ENCODE results near the gene MEGF9.

The MEGF9 gene

GRCh38 chr9:120628207-120628924 is 85.9 kb downstream of the MEGF9 start:
- H3K18ac ChIP-seq (ENCODE audit: low read length), result no peak overlapping the region
- no peak overlapping the region for H2AK5ac ChIP-seq (ENCODE audit: low read length)
- H2BK120ac ChIP-seq (ENCODE audit: insufficient read depth, low read length, poor library complexity), result no peak overlapping the region
- no peak overlapping the region for H3K27ac ChIP-seq (ENCODE audit: low read depth, low read length)
- no peak overlapping the region for H2BK12ac ChIP-seq (ENCODE audit: low read length)
- no peak overlapping the region for H2AFZ ChIP-seq (ENCODE audit: insufficient read depth, low read length, poor library complexity)
- H4K91ac ChIP-seq (ENCODE audit: low read depth, low read length), result no peak overlapping the region
- no peak overlapping the region for H3K4me2 ChIP-seq (ENCODE audit: low read length)
- no peak overlapping the region for H3K9ac ChIP-seq (ENCODE audit: low read length)
- no peaks in the 10 kb centered on the region for H3K36me3 ChIP-seq (ENCODE audit: control insufficient read depth in 1 of 2, insufficient read depth in 2 of 2, low read length in 2 of 2)
- H3K23ac ChIP-seq (ENCODE audit: low read length), result no peak overlapping the region
- no peak overlapping the region for H3K14ac ChIP-seq (ENCODE audit: low read length)
- H4K8ac ChIP-seq (ENCODE audit: low read depth, low read length), result no peak overlapping the region
- H3K4me3 ChIP-seq (ENCODE audit: low read depth, low read length), result no peak overlapping the region
- H3K4me1 ChIP-seq (ENCODE audit: control insufficient read depth in 1 of 2, insufficient read depth in 2 of 2, low read length in 2 of 2), result no peaks in the 10 kb centered on the region
- no peaks in the 10 kb centered on the region for H3K79me1 ChIP-seq (ENCODE audit: low read length)
- H4K12ac ChIP-seq (ENCODE audit: low read depth, low read length), result no peak overlapping the region
- WGBS (ENCODE audit: extremely low coverage, insufficient coverage, insufficient read length), result no CpG with 5 or more reads among the region's 4 CpGs
- H3K27me3 ChIP-seq (ENCODE audit: insufficient read depth, low read length), result no peaks in the 10 kb centered on the region
- no peak overlapping the region for H2BK5ac ChIP-seq (ENCODE audit: low read depth, low read length, poor library complexity)
- H3K9me3 ChIP-seq (ENCODE audit: insufficient read depth, low read depth, low read length), result no peaks in the 10 kb centered on the region
- H3K79me2 ChIP-seq (ENCODE audit: control insufficient read depth, insufficient read depth, low read length, poor library complexity), result no peaks in the 10 kb centered on the region
- no peak for DNase-seq
- no peak overlapping the region for H3K4ac ChIP-seq (ENCODE audit: low read depth, low read length)

DNA sequence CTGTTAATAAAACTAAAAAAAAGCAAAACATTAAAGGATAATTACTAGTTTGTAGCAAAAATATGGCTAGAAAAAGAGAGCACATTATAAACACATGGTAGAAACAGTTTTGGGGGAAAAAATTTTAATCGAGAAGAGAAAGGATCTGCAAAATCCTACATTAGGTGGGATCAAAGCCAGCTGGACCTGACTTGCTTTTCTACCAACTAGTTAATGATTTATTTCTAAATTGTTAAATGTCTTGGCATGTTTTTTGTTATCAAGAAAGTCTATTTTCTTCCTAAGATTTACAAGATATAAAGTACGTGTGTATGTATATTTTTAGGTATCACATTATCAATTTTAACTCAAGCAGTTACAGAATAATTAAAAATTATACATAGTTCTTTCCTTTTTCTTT is 87.2 kb downstream of the MEGF9 start:
- Histone ChIP-seq H3K9ac (ENCODE audit: low read length) (no peak overlapping the region), H2BK12ac (ENCODE audit: low read length) (no peak overlapping the region), H3K14ac (ENCODE audit: low read length) (no peak overlapping the region), H2AK5ac (ENCODE audit: low read length) (no peak overlapping the region), H3K79me1 (ENCODE audit: low read length) (no peaks in the 10 kb centered on the region), H3K27ac (ENCODE audit: low read depth, low read length) (no peak overlapping the region), H3K79me2 (ENCODE audit: control insufficient read depth, insufficient read depth, low read length, poor library complexity) (no peaks in the 10 kb centered on the region), H2BK5ac (ENCODE audit: low read depth, low read length, poor library complexity) (no peak overlapping the region), H3K36me3 (ENCODE audit: control insufficient read depth in 1 of 2, insufficient read depth in 2 of 2, low read length in 2 of 2) (no peaks in the 10 kb centered on the region), H3K9me3 (ENCODE audit: insufficient read depth, low read depth, low read length) (no peaks in the 10 kb centered on the region), H3K27me3 (ENCODE audit: insufficient read depth, low read length) (no peaks in the 10 kb centered on the region), H3K23ac (ENCODE audit: low read length) (no peak overlapping the region), H4K91ac (ENCODE audit: low read depth, low read length) (no peak overlapping the region), H2BK120ac (ENCODE audit: insufficient read depth, low read length, poor library complexity) (no peak overlapping the region), H4K12ac (ENCODE audit: low read depth, low read length) (no peak overlapping the region), H2AFZ (ENCODE audit: insufficient read depth, low read length, poor library complexity) (no peak overlapping the region), H3K4ac (ENCODE audit: low read depth, low read length) (no peak overlapping the region), H3K4me1 (ENCODE audit: control insufficient read depth in 1 of 2, insufficient read depth in 2 of 2, low read length in 2 of 2) (no peaks in the 10 kb centered on the region), H3K18ac (ENCODE audit: low read length) (no peak overlapping the region), H3K4me2 (ENCODE audit: low read length) (no peak overlapping the region), H3K4me3 (ENCODE audit: low read depth, low read length) (no peak overlapping the region), H4K8ac (ENCODE audit: low read depth, low read length) (no peak overlapping the region)
- WGBS (ENCODE audit: extremely low coverage, insufficient coverage, insufficient read length), result no CpG with 5 or more reads among the region's 2 CpGs
- no peak for DNase-seq

GRCh38 chr9:120626512-120626911 is 87.8 kb downstream of the MEGF9 start:
- Histone ChIP-seq H2BK120ac (ENCODE audit: insufficient read depth, low read length, poor library complexity) (no peak overlapping the region), H4K12ac (ENCODE audit: low read depth, low read length) (no peak overlapping the region), H4K8ac (ENCODE audit: low read depth, low read length) (no peak overlapping the region), H3K27ac (ENCODE audit: low read depth, low read length) (no peak overlapping the region), H4K91ac (ENCODE audit: low read depth, low read length) (no peak overlapping the region), H3K27me3 (ENCODE audit: insufficient read depth, low read length) (no peaks in the 10 kb centered on the region), H3K79me2 (ENCODE audit: control insufficient read depth, insufficient read depth, low read length, poor library complexity) (no peaks in the 10 kb centered on the region), H2BK5ac (ENCODE audit: low read depth, low read length, poor library complexity) (no peak overlapping the region), H3K79me1 (ENCODE audit: low read length) (no peaks in the 10 kb centered on the region), H2BK12ac (ENCODE audit: low read length) (no peak overlapping the region), H3K9ac (ENCODE audit: low read length) (no peak overlapping the region), H3K4me1 (ENCODE audit: control insufficient read depth in 1 of 2, insufficient read depth in 2 of 2, low read length in 2 of 2) (no peaks in the 10 kb centered on the region), H3K9me3 (ENCODE audit: insufficient read depth, low read depth, low read length) (no peaks in the 10 kb centered on the region), H2AFZ (ENCODE audit: insufficient read depth, low read length, poor library complexity) (no peak overlapping the region), H3K14ac (ENCODE audit: low read length) (no peak overlapping the region), H2AK5ac (ENCODE audit: low read length) (no peak overlapping the region), H3K4ac (ENCODE audit: low read depth, low read length) (no peak overlapping the region), H3K4me3 (ENCODE audit: low read depth, low read length) (no peak overlapping the region), H3K23ac (ENCODE audit: low read length) (no peak overlapping the region), H3K4me2 (ENCODE audit: low read length) (no peak overlapping the region), H3K18ac (ENCODE audit: low read length) (no peak overlapping the region), H3K36me3 (ENCODE audit: control insufficient read depth in 1 of 2, insufficient read depth in 2 of 2, low read length in 2 of 2) (no peaks in the 10 kb centered on the region)
- WGBS (ENCODE audit: extremely low coverage, insufficient coverage, insufficient read length), result no CpG with 5 or more reads among the region's 1 CpG
- no peak for DNase-seq

- no peak for DNase-seq
- H3K79me1 ChIP-seq (ENCODE audit: low read length), result no peaks in the 10 kb centered on the region
- H3K9ac ChIP-seq (ENCODE audit: low read length), result no peak overlapping the region
- no peak overlapping the region for H3K23ac ChIP-seq (ENCODE audit: low read length)
- no peak overlapping the region for H2AFZ ChIP-seq (ENCODE audit: insufficient read depth, low read length, poor library complexity)
- no peak overlapping the region for H3K4me3 ChIP-seq (ENCODE audit: low read depth, low read length)
- H2BK12ac ChIP-seq (ENCODE audit: low read length), result no peak overlapping the region
- no peaks in the 10 kb centered on the region for H3K9me3 ChIP-seq (ENCODE audit: insufficient read depth, low read depth, low read length)
- no peaks in the 10 kb centered on the region for H3K36me3 ChIP-seq (ENCODE audit: control insufficient read depth in 1 of 2, insufficient read depth in 2 of 2, low read length in 2 of 2)
- H4K12ac ChIP-seq (ENCODE audit: low read depth, low read length), result no peak overlapping the region
- no peaks in the 10 kb centered on the region for H3K27me3 ChIP-seq (ENCODE audit: insufficient read depth, low read length)
- no peak overlapping the region for H2BK5ac ChIP-seq (ENCODE audit: low read depth, low read length, poor library complexity)
- H4K91ac ChIP-seq (ENCODE audit: low read depth, low read length), result no peak overlapping the region
- H3K14ac ChIP-seq (ENCODE audit: low read length), result no peak overlapping the region
- no peaks in the 10 kb centered on the region for H3K79me2 ChIP-seq (ENCODE audit: control insufficient read depth, insufficient read depth, low read length, poor library complexity)
- no peak overlapping the region for H2AK5ac ChIP-seq (ENCODE audit: low read length)
- H3K4me1 ChIP-seq (ENCODE audit: control insufficient read depth in 1 of 2, insufficient read depth in 2 of 2, low read length in 2 of 2), result no peaks in the 10 kb centered on the region
- H3K4ac ChIP-seq (ENCODE audit: low read depth, low read length), result no peak overlapping the region
- H4K8ac ChIP-seq (ENCODE audit: low read depth, low read length), result no peak overlapping the region
- no peak overlapping the region for H3K27ac ChIP-seq (ENCODE audit: low read depth, low read length)
- H3K4me2 ChIP-seq (ENCODE audit: low read length), result no peak overlapping the region
- no CpG with 5 or more reads among the region's 6 CpGs for WGBS (ENCODE audit: extremely low coverage, insufficient coverage, insufficient read length)
- H3K18ac ChIP-seq (ENCODE audit: low read length), result no peak overlapping the region
- H2BK120ac ChIP-seq (ENCODE audit: insufficient read depth, low read length, poor library complexity), result no peak overlapping the region
Measured at GRCh38 chr9:120625222-120625621, 89.0 kb downstream of the MEGF9 start.

Measured in trophoblast cell (in vitro differentiated cells and primary cell).